Suppressor macrophage treated with lipopolysaccharide for 4 hours (primary cell): ENCODE data around the gene ANXA8.
"Not testable (repeated sequence)": the region's sequence is repeated elsewhere in the genome, so short reads cannot be mapped to it uniquely, and the experiment has no call there.

Source experiments
- DNase-seq: peaks from one replicate; pipeline ENCODE4 v3.0.0-alpha.2; 2020

The ANXA8 gene

DNA sequence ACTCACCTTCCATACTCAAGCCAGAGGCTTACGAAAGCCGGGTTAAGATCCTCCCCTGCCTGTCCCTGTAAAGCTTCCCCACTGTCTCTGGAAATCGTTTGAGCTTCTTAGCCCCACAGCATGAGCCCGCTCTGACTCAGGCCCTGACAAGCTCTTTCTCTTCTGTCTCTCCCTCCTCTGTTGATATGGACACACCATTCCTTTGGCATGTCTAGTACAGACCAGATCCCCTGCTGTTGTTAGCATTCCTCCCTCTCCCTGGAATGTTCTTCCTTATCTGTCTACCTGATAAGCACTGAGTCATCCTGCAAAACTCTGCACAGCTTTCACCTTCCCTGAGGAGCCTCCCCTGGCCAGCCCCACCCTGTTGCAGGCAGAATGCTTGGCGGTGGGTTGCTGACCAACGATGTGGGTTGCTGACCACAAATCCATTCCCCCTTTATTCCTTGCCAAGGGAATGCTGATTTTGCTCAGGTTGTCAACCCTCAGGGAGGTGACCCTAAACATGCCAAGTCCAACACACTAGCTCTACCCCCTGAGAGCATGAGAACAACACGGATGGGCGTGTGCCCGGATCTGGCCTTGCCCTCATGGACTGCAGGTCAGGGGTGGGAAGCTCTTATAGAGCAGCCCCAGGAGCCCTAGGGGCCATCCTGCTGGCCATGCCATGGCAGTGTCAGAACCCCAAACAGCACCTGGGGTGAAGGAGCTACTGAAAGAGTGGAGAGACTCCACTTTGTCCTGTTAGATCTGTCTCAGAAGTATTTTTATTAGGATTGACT lies 21.1 kb downstream of the ANXA8 start:
- DNase-seq = not testable (repeated sequence)

DNA sequence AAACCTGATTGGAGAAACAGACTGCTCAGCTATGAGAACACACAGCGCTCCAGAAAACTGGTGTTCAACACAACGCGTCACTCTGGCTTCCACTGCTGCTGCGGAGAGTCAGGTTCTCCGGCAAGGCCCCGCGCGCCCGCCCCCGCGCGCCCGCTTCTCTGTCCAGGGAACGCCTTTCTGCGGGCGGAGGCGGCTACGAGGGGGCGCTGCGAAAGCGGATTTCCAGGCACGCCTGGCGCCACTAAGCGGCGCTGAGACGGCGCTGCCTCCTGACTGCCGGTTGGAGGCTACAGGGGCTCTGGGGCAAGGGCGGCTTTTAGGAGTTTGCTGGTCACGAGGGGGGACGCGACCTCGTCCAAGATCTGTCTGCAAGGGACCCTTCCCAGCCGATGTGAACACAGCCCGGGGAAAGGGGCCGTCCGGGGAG lies 22.6 kb downstream of the ANXA8 start:
- DNase-seq = peak; percentile 41

- no peak for DNase-seq
Measured at GRCh38 chr10:47458466-47459154, 25.3 kb downstream of the ANXA8 start.

- DNase-seq = no peak
Measured at GRCh38 chr10:47457826-47458225, 26.1 kb downstream of the ANXA8 start.

DNA sequence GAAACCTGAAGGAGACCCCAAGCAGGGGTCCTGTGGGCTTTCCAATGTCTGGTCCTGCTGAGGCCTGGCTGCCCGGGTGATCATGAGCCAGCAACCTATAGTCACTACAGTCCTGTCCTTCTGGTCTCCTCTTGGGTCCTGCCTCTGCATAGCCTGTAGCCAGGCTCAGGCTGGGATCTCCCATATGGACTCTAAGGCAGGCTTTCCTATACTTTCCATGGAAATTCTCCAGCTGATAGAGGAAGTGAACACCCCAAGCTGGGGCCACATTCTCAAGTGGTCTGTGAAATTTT lies 26.4 kb downstream of the ANXA8 start:
- DNase-seq = no peak

- no peak for DNase-seq
Measured at GRCh38 chr10:47456794-47457527, 27.0 kb downstream of the ANXA8 start.

DNA sequence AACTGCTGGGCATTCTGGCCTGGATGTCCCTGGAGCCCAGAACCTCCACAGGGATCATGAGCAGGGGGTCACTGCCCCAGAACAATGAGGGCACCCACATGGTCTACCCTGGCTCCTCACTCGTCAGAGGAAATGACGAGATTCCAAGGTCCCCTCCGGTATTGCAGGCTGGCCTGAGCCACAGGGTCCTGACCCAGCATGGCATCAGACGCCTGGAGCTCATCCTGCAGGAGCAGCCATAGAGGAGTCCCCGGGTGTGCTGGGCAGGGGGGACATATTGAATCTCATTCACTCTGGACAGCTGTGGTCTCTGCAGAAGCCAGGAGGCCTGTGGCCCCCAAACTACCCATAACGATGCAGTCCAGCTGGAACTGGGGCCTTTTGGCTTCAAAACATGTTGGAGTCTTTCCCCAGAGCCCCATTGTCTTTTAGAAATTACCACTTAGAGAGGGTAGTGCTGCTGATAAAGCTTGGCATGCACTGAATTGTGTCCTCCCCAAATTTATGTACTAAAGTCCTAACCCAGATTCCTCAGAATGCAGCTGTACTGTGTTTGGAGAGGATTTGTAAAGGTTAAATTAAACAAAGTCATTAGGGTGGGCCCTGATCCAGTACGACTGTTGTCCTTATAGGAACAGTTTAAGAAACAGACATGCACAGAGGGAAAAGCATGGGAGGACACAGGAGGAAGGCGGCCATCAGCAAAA lies 27.7 kb downstream of the ANXA8 start:
- DNase-seq = no peak

- not testable (repeated sequence) for DNase-seq
Measured at GRCh38 chr10:47455350-47456078, 28.4 kb downstream of the ANXA8 start.

DNA sequence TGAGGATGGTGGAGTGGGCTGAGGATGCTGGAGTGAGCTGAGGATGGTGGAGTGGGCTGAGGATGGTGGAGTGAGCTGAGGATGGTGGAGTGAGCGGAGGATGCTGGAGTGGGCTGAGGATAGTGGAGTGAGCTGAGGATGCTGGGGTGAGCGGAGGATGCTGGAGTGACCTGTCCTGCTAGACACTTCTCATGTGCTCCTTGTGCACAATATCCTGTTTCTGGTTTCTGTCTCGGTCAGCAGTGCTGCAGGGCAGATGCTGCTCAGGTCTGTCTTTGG lies 29.2 kb downstream of the ANXA8 start:
- DNase-seq = no peak

- no peak for DNase-seq
Measured at GRCh38 chr10:47454008-47454779, 29.7 kb downstream of the ANXA8 start.

- DNase-seq = no peak
Measured at GRCh38 chr10:47453141-47454007, 30.5 kb downstream of the ANXA8 start.

- DNase-seq = no peak
Measured at GRCh38 chr10:47452495-47453140, 31.3 kb downstream of the ANXA8 start.

DNA sequence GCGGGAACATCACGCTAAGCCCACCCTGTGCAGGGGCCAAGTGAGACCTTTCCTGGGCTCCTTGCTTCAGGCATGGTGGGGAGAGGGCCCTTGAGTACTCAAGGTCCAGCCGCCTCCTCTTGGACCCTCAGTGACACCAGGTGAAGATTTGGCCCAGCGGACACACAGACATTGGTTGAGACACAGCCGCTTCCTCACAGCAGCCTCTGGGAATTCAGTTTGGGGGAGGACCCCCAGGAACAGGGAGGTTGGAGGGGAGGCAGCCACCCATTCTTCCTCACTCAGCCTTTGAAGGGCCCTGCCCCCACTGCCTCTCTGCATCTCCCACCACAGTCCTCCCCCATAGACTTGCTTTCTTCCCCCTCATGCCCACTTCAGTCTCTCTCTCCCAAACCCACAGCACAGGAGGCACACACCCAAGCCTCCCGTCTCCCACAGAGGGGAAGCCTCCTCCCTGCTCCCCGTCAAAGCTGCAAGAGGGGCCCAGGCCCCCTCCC lies 31.9 kb downstream of the ANXA8 start:
- no peak for DNase-seq

- DNase-seq = no peak
Measured at GRCh38 chr10:47451273-47451997, 32.5 kb downstream of the ANXA8 start.

GRCh38 chr10:47450442-47450841 lies 33.5 kb downstream of the ANXA8 start:
- DNase-seq = no peak

GRCh38 chr10:47449979-47450378 lies 33.9 kb downstream of the ANXA8 start:
- no peak for DNase-seq

DNA sequence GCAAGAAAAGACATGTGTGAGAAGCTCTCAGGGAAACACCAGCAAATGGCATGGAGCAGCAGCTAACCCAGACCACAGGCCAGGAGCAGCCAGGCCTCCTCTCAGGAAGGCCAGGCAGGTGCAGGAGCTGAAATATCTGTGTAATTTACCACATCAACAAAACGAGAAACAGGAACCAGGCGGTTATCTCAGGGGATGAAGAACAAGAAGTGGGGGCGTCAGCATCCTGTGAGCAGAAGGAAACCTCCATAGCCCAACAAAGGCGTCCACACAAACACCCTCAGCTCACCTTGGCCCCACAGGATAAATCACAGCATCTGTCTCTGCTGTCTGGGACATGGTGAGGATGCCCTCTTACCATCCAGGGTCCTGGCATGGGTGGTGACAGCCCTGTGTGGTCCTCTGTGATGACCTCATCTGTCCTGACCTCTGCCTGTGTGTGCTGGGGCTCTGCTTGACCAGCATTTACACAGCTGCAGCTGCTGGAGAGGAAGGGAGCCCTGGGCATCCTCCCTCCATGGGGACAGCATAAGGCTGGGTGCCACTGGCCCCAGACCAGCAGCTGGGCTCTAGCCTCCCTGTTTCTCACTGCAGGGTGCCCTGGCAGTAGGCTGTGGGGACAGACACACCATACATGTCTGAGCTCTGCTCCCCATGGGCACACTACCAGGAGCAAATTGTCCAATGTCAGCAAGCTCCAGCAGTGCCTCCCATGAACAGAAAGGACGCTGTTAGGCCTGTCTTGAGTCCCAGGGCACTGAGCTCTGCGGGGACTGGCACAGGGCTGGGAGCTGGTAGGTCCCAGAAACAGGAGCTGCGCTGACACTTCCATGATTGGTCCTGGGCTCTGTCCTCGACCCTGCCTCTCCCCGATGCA lies 34.6 kb downstream of the ANXA8 start:
- no peak for DNase-seq

- no peak for DNase-seq
Measured at GRCh38 chr10:47447705-47448104, 36.2 kb downstream of the ANXA8 start.

DNA sequence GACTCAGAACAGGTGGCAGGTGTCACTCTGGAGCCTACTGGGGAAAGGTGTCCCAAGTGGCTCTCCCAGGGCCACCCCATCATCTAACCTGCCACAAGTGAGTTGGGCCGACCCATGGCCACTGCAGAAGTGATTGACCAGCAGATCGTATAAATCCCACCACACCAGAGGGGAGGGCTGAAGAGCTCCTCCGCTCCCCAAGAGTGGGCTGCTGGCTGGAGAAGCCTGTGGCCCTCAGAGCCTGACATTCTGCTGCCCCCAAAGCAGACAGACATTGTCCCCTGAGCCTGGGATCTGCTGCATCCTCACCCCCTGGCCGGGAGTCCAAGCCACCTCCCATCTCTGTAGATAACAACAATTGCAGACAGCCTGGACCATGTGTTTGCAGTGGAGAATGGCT lies 36.7 kb downstream of the ANXA8 start:
- DNase-seq = no peak
